Gastroesophageal sphincter (tissue), 4 donors: Measurements from ENCODE around the gene UFSP1. TPM values are rescaled to one million over a fixed set of nuclear protein-coding genes. Genes with fewer than 3 reads are reported as not detected.

ENCODE experiments used
- ATAC-seq: fragments of 150-250 bp; one replicate; pipeline ENCODE4 v1.9.1; 2016; ENCODE audit warnings: mild to moderate bottlenecking, moderate library complexity
- H3K27ac ChIP-seq, 4 donors: fragments of 200-600 bp; sonication (generic) in 3 of 4; 1 replicate in 3 of 4; 2 replicates in 1 of 4; pipeline ENCODE4 v1.5.1; 2016 to 2019
- H3K27me3 ChIP-seq: fragments of 200-600 bp; sonication (generic); one replicate; pipeline ENCODE4 v1.5.1; 2019
- H3K36me3 ChIP-seq, 2 donors: fragments of 200-600 bp; sonication (generic); one replicate each; pipeline ENCODE4 v1.5.1; 2019; ENCODE audit warnings: control low read depth in 1 of 2
- H3K4me1 ChIP-seq, 3 donors: fragments of 200-600 bp; sonication (generic); 1 replicate in 2 of 3; 2 replicates in 1 of 3; pipeline ENCODE4 v1.5.1; 2016 to 2019; ENCODE audit warnings: control low read depth in 2 of 3
- H3K4me3 ChIP-seq, 2 donors: fragments of 200-600 bp; sonication (generic); one replicate each; pipeline ENCODE4 v1.5.1; 2019; ENCODE audit warnings: mild to moderate bottlenecking in 1 of 2, moderate library complexity in 1 of 2
- H3K9me3 ChIP-seq, 3 donors: fragments of 200-600 bp; sonication (generic); one replicate each; pipeline ENCODE4 v1.5.1; 2017 to 2019; ENCODE audit warnings: control low read depth in 2 of 3
- CTCF ChIP-seq, 4 experiments: fragments of 200-600 bp in 2 of 4; fragments of 450-650 bp in 2 of 4; sonication (generic) in 1 of 4; IDR thresholded peaks; one replicate each; pipeline ENCODE4 v1.5.1; 2017 to 2019; ENCODE audit warnings: antibody characterized with exemption in 4 of 4, mild to moderate bottlenecking in 2 of 4, moderate library complexity in 2 of 4
- EP300 ChIP-seq: sonication (generic); formaldehyde crosslinking; IDR thresholded peaks from one replicate; pipeline ENCODE4 v1.6.1; 2017; ENCODE audit warnings: antibody characterized with exemption, mild to moderate bottlenecking
- POLR2A ChIP-seq, 2 donors: fragments of 450-650 bp; IDR thresholded peaks; one replicate each; pipeline ENCODE4 v1.6.1; 2017; ENCODE audit warnings: antibody characterized with exemption in 2 of 2, mild to moderate bottlenecking in 2 of 2, moderate library complexity in 1 of 2
- POLR2AphosphoS5 ChIP-seq: sonication (generic); formaldehyde crosslinking; IDR thresholded peaks from one replicate; pipeline ENCODE4 v1.6.1; 2017; ENCODE audit warnings: antibody characterized with exemption
- WGBS, 2 donors: methylation state at CpG; one replicate each; pipeline ENCODE4 v1.1.5; 2018; ENCODE audit warnings: low coverage in 1 of 2; 5-methylcytosine and 5-hydroxymethylcytosine counted together
- total RNA-seq, 4 donors: library from RNA; depleted of rRNA; stranded (reverse); fragments of >200 nt; gene quantifications; one replicate each; pipeline ENCODE4 v1.1.0, GENCODE V29; 2016

UFSP1 gene
- total RNA-seq, 4 donors from 2014 or later: 5.4 to 9.2 (median 7.7) TPM

GRCh38 chr7:100908512-100908911 is 19.0 kb upstream of the UFSP1 start:
- Histone ChIP-seq H3K4me1 (no peaks in the 10 kb centered on the region), H3K9me3 (no peaks in the 10 kb centered on the region), H3K27ac (no peak overlapping the region), H3K27me3 (peaks cover 39% of the 10 kb centered on the region), H3K36me3 (no peaks in the 10 kb centered on the region), H3K4me3 (no peak overlapping the region)
- ATAC-seq: no peak
- 93 to 94% methylated on average over 5 of the region's 5 CpGs for WGBS, 2 donors
- no peak for TF ChIP-seq POLR2AphosphoS5
- no peak for TF ChIP-seq CTCF (IDR thresholded peaks at IDR 0.05)
- TF ChIP-seq EP300: no peak
- no peak for TF ChIP-seq POLR2A (IDR thresholded peaks at IDR 0.05)

DNA sequence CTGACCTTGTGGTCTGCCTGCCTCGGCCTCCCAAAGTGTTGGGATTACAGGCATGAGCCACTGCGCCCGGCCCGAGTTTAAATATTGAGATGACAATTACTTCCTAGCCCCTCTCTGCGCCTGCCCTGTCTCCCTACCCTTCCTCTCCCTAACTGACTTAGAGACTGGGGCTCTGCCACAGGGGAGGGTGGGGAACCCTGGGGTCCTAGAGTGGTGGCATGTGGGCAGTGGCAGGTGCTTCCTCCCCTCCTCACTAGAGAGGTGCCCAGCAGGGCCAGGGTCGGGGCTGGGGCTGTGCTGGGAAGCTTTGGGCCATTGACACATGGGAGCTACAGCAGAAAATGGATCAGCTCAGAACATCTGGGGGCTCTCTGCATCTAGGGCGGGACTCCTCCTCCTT is 13.1 kb upstream of the UFSP1 start:
- no peak overlapping the region for H3K4me3 ChIP-seq
- no peaks in the 10 kb centered on the region for H3K9me3 ChIP-seq
- no peak overlapping the region for H3K27ac ChIP-seq
- TF ChIP-seq EP300: no peak
- TF ChIP-seq POLR2A (IDR thresholded peaks at IDR 0.05): no peak
- no peak for TF ChIP-seq CTCF (IDR thresholded peaks at IDR 0.05)
- TF ChIP-seq POLR2AphosphoS5: no peak
- no peaks in the 10 kb centered on the region for H3K4me1 ChIP-seq
- H3K36me3 ChIP-seq: no peaks in the 10 kb centered on the region
- ATAC-seq: no peak
- peaks cover 82% of the 10 kb centered on the region for H3K27me3 ChIP-seq
- 87% methylated on average over 4 of the region's 7 CpGs; no CpG with 5 or more reads in 1 of the 2 donors for WGBS, 2 donors

DNA sequence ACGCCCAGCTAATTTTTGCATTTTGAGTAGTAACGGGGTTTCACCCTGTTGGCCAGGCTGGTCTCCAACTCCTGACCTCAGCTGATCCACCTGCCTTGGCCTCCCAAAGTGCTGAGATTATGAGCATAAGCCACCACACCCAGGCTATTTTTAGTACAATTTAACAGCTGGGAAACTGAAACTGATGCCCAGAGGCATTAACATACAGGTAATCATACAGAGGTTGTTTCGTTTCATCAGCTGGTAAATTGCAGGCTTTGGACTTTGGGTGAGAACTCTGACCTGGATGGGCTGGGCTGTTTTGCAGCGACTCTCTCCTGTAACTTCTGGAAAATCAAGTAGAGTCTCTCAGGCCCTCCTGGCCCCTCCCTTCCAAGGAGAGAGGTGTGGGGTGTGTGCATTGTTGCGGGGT is 12.4 kb upstream of the UFSP1 start:
- Histone ChIP-seq H3K27ac (no peak overlapping the region), H3K9me3 (no peaks in the 10 kb centered on the region), H3K27me3 (peaks cover 82% of the 10 kb centered on the region), H3K36me3 (no peaks in the 10 kb centered on the region), H3K4me1 (peaks cover 0 to 7% (median 3%) of the 10 kb centered on the region in 3 donors), H3K4me3 (no peak overlapping the region)
- no peak for ATAC-seq
- WGBS, 2 donors: 70 to 84% methylated on average over 2 to 4 of the region's 5 CpGs
- TF ChIP-seq EP300: no peak
- no peak for TF ChIP-seq POLR2A (IDR thresholded peaks at IDR 0.05)
- no peak for TF ChIP-seq POLR2AphosphoS5
- no peak for TF ChIP-seq CTCF (IDR thresholded peaks at IDR 0.05)

DNA sequence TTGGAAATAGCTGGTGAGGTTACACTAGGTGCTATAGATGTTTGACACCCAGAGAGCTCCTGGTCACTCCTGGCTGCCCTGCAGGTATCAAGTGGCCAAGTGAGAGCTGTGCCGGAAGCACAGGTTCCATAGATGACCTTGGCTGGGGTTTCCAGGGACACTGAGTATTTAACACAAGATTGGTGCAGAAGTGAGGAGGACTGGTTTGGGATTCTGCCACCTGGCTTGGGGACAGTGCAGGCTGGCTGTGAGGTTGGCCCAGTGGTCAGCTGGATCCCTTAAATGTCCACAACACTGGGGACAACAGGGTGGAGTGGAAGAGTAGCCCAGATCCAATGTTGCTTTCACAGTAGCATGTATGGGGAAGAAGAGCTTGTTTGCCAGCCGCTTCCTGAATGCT is 11.5 kb upstream of the UFSP1 start:
- Histone ChIP-seq H3K4me3 (no peak overlapping the region), H3K36me3 (no peaks in the 10 kb centered on the region), H3K27ac (no peak overlapping the region), H3K9me3 (no peaks in the 10 kb centered on the region), H3K4me1 (peaks cover 0 to 16% (median 7%) of the 10 kb centered on the region in 3 donors), H3K27me3 (peaks cover 83% of the 10 kb centered on the region)
- no peak for TF ChIP-seq CTCF (IDR thresholded peaks at IDR 0.05)
- no peak for TF ChIP-seq EP300
- no peak for TF ChIP-seq POLR2A (IDR thresholded peaks at IDR 0.05)
- no peak for TF ChIP-seq POLR2AphosphoS5
- no peak for ATAC-seq
- 100% methylated on average over 1 of the region's 2 CpGs; no CpG with 5 or more reads in 1 of the 2 donors for WGBS, 2 donors

DNA sequence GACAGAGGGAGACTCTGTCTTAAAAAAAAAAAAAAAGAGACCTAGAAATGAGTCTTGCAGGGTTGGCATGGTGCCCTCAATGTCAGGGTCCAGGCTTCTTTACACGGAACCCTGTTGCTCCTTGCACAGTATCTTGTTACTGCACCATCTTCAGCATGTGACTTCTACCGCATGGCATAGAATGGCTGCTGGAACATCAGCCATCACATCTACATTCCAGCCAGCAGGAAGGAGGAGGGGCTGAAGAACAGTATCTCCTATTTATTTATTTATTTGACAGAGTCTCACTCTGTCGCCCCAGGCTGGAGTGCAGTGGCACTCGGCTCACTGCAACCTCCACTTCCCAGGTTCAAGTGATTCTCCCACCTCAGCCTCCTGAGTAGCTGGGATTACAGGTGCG is 9.9 kb upstream of the UFSP1 start:
- no peaks in the 10 kb centered on the region for H3K36me3 ChIP-seq
- TF ChIP-seq CTCF (IDR thresholded peaks at IDR 0.05) (no peak), EP300 (no peak), POLR2AphosphoS5 (no peak), POLR2A (IDR thresholded peaks at IDR 0.05) (no peak)

More for the DNA sequence above, 9.9 kb upstream of the UFSP1 start:
- no peak overlapping the region for H3K27ac ChIP-seq
- WGBS, 2 donors: 91 to 100% methylated on average over 3 to 4 of the region's 5 CpGs
- ATAC-seq: no peak
- H3K4me3 ChIP-seq: no peak overlapping the region
- H3K27me3 ChIP-seq: peaks cover 95% of the 10 kb centered on the region
- H3K9me3 ChIP-seq: no peaks in the 10 kb centered on the region
- H3K4me1 ChIP-seq: peaks cover 0 to 32% (median 22%) of the 10 kb centered on the region in 3 donors
